GM21529 (cell line): ENCODE results near the gene HLA-E.
"Not testable (repeated sequence)": the region's sequence is repeated elsewhere in the genome, so short reads cannot be mapped to it uniquely, and the experiment has no call there.

Experiments used
- ATAC-seq: cut with Tn5 transposase; IDR thresholded peaks from one replicate; pipeline ENCODE4 v1.9.1; 2021; ENCODE audit not compliant: unreplicated experiment

The HLA-E gene

GRCh38 chr6:30500421-30501355, 11.4 kb downstream of the HLA-E start:
- no peak for ATAC-seq

GRCh38 chr6:30507849-30508827, 18.8 kb downstream of the HLA-E start:
- no peak for ATAC-seq

- no peak for ATAC-seq
Observed at GRCh38 chr6:30508890-30509736, 19.8 kb downstream of the HLA-E start.

- no peak for ATAC-seq
Observed at GRCh38 chr6:30510419-30511168, 21.3 kb downstream of the HLA-E start.

- ATAC-seq = no peak
Observed at GRCh38 chr6:30511169-30511546, 21.8 kb downstream of the HLA-E start.

- no peak for ATAC-seq
Observed at GRCh38 chr6:30513451-30513850, 24.1 kb downstream of the HLA-E start.

GRCh38 chr6:30515106-30515505, 25.8 kb downstream of the HLA-E start:
- ATAC-seq = no peak

- ATAC-seq = peak; percentile 80
Observed at GRCh38 chr6:30515944-30516753, 26.8 kb downstream of the HLA-E start.

GRCh38 chr6:30516754-30517076, 27.4 kb downstream of the HLA-E start:
- not testable (repeated sequence) for ATAC-seq

GRCh38 chr6:30517767-30518504, 28.6 kb downstream of the HLA-E start:
- not testable (repeated sequence) for ATAC-seq

GRCh38 chr6:30518505-30519145, 29.3 kb downstream of the HLA-E start:
- not testable (repeated sequence) for ATAC-seq

- ATAC-seq = no peak
Observed at GRCh38 chr6:30520522-30520921, 31.2 kb downstream of the HLA-E start.

- ATAC-seq = not testable (repeated sequence)
Observed at GRCh38 chr6:30521082-30521481, 31.8 kb downstream of the HLA-E start.

- not testable (repeated sequence) for ATAC-seq
Observed at GRCh38 chr6:30521952-30522351, 32.6 kb downstream of the HLA-E start.

- not testable (repeated sequence) for ATAC-seq
Observed at GRCh38 chr6:30526444-30526843, 37.1 kb downstream of the HLA-E start.

GRCh38 chr6:30529349-30529875, 40.1 kb downstream of the HLA-E start:
- ATAC-seq = not testable (repeated sequence)

GRCh38 chr6:30530014-30530413, 40.7 kb downstream of the HLA-E start:
- ATAC-seq = no peak
